ENCODE measurements around the gene SBF2.

SBF2 gene

GRCh38 chr11:10067629-10068300, 226.3 kb downstream of the SBF2 start:
- no peaks in the 10 kb centered on the region for H3K9me3 ChIP-seq (ENCODE audit: insufficient read depth, low read length)
- no peak overlapping the region for H3K9ac ChIP-seq (ENCODE audit: low read length)
- no peak overlapping the region for H3K4me3 ChIP-seq (ENCODE audit: insufficient read depth, low read length, poor library complexity, severe bottlenecking)
- H3K27ac ChIP-seq (ENCODE audit: low read depth, low read length): no peak overlapping the region
- H3F3A ChIP-seq (ENCODE audit: insufficient read depth): no peaks in the 10 kb centered on the region
- H3K9me2 ChIP-seq (replicated peaks; ENCODE audit: insufficient read depth, low read length): no peaks in the 10 kb centered on the region
- H3K4me2 ChIP-seq (ENCODE audit: low read depth, low read length, poor library complexity, severe bottlenecking): no peak overlapping the region
- TF ChIP-seq EZH2phosphoT487 (conservative IDR thresholded peaks at IDR 0.05; ENCODE audit: low read length) (no peak), CTCF (IDR thresholded peaks at IDR 0.05; ENCODE audit: insufficient read depth, low read length, poor library complexity, severe bottlenecking) (no peak)
- no peaks in the 10 kb centered on the region for H3K27me3 ChIP-seq (ENCODE audit: low read length)
- no peaks in the 10 kb centered on the region; the same call in 1 of the 2 replicates for H4K20me1 ChIP-seq (ENCODE audit: low read depth, low read length)
- H3K79me2 ChIP-seq (ENCODE audit: insufficient read depth, low read length): no peaks in the 10 kb centered on the region
- no peak overlapping the region for H2AFZ ChIP-seq (ENCODE audit: low read depth, low read length, severe bottlenecking)
- H3K36me3 ChIP-seq (ENCODE audit: low read length): no peaks in the 10 kb centered on the region

DNA sequence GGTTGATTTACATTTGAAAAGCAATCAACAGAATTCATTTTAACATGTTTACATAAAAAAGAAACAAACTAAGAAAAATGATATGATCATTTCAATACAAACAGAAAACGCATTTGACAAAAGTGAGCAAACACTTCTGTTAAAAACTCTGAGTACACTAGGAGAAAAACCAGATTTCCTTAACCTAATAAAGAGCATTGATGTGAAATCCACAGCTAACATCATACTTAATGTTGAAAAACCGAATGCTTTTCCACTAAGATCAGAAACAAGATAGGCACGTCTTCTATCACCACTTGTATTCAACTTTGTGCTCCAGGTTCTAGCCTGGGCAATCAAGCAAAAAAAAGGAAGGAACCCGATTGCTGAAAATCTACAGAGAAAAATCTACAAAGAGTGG, 227.6 kb downstream of the SBF2 start:
- Histone ChIP-seq H4K20me1 (ENCODE audit: low read depth, low read length) (no peaks in the 10 kb centered on the region; the same call in 1 of the 2 replicates), H3K9me2 (replicated peaks; ENCODE audit: insufficient read depth, low read length) (no peaks in the 10 kb centered on the region), H3K4me3 (ENCODE audit: insufficient read depth, low read length, poor library complexity, severe bottlenecking) (no peak overlapping the region), H3K27me3 (ENCODE audit: low read length) (no peaks in the 10 kb centered on the region), H3K4me2 (ENCODE audit: low read depth, low read length, poor library complexity, severe bottlenecking) (no peak overlapping the region), H3K79me2 (ENCODE audit: insufficient read depth, low read length) (no peaks in the 10 kb centered on the region), H3K9me3 (ENCODE audit: insufficient read depth, low read length) (no peaks in the 10 kb centered on the region), H2AFZ (ENCODE audit: low read depth, low read length, severe bottlenecking) (no peak overlapping the region), H3K27ac (ENCODE audit: low read depth, low read length) (no peak overlapping the region), H3F3A (ENCODE audit: insufficient read depth) (no peaks in the 10 kb centered on the region), H3K36me3 (ENCODE audit: low read length) (no peaks in the 10 kb centered on the region), H3K9ac (ENCODE audit: low read length) (no peak overlapping the region)
- TF ChIP-seq CTCF (IDR thresholded peaks at IDR 0.05; ENCODE audit: insufficient read depth, low read length, poor library complexity, severe bottlenecking): no peak
- no peak for TF ChIP-seq EZH2phosphoT487 (conservative IDR thresholded peaks at IDR 0.05; ENCODE audit: low read length)

DNA sequence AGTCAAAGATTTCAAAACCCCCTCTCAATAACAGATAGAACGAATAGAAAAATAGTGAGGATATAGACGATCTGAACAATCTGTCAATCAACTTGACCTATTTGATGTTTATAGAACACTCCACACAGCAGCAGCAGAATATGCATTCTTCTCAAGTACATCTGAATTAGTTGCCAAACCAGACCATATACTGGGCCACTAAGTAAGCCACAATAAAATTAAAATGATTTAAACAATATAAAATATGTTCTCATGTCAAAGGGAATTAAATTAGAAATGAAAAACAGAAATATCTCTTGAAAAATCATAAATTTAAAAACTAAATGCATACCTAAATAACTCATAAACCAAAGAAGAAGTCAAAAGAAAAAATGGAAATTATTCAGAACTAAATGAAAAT, 229.2 kb downstream of the SBF2 start:
- Histone ChIP-seq H3K79me2 (ENCODE audit: insufficient read depth, low read length) (no peaks in the 10 kb centered on the region), H3K36me3 (ENCODE audit: low read length) (no peaks in the 10 kb centered on the region), H3F3A (ENCODE audit: insufficient read depth) (no peaks in the 10 kb centered on the region), H3K27ac (ENCODE audit: low read depth, low read length) (no peak overlapping the region), H4K20me1 (ENCODE audit: low read depth, low read length) (no peaks in the 10 kb centered on the region; the same call in 1 of the 2 replicates), H3K9me3 (ENCODE audit: insufficient read depth, low read length) (no peaks in the 10 kb centered on the region), H2AFZ (ENCODE audit: low read depth, low read length, severe bottlenecking) (no peak overlapping the region), H3K4me2 (ENCODE audit: low read depth, low read length, poor library complexity, severe bottlenecking) (no peak overlapping the region), H3K9me2 (replicated peaks; ENCODE audit: insufficient read depth, low read length) (no peaks in the 10 kb centered on the region), H3K4me3 (ENCODE audit: insufficient read depth, low read length, poor library complexity, severe bottlenecking) (no peak overlapping the region), H3K27me3 (ENCODE audit: low read length) (no peaks in the 10 kb centered on the region), H3K9ac (ENCODE audit: low read length) (no peak overlapping the region)
- no peak for TF ChIP-seq CTCF (IDR thresholded peaks at IDR 0.05; ENCODE audit: insufficient read depth, low read length, poor library complexity, severe bottlenecking)
- TF ChIP-seq EZH2phosphoT487 (conservative IDR thresholded peaks at IDR 0.05; ENCODE audit: low read length): no peak

All from SU-DHL-6 (cell line).